AG04450 (cell line): ENCODE data around the gene PPP1R12C. TPM values are rescaled to one million over a fixed set of nuclear protein-coding genes. Genes with fewer than 3 reads are reported as not detected.

Experiments used
- CTCF ChIA-PET: fragments of 300-600, 350-600 bp; formaldehyde crosslinking; extraction: SDS; loops from one replicate; lab custom pipeline; 2022; ENCODE audit warnings: antibody characterized with exemption, inconsistent platforms; lab: Charles Lee
- POLR2A ChIA-PET: fragments of 350-600 bp; formaldehyde crosslinking; extraction: SDS; loops from one replicate; lab custom pipeline; 2021; ENCODE audit warnings: antibody characterized with exemption, inconsistent platforms; lab: Yijun Ruan, JAX
- DNase-seq: peaks from one replicate; pipeline ENCODE4 v3.0.0-alpha.2; 2011; ENCODE audit warnings: low read depth, low spot score
- H3K27ac ChIP-seq: one replicate; pipeline ENCODE4 v1.5.1; 2012; ENCODE audit warnings: low read depth, low read length, control low read depth
- H3K27me3 ChIP-seq: one replicate; pipeline ENCODE4 v1.6.0; 2012; ENCODE audit warnings: low read length; ENCODE audit not compliant: control insufficient read depth, insufficient read depth
- H3K4me3 ChIP-seq: 2 replicates; pipeline ENCODE4 v1.5.1; 2011; ENCODE audit warnings: mild to moderate bottlenecking, low read depth, low read length, control low read depth
- H3K9me3 ChIP-seq: 2 replicates; pipeline ENCODE4 v1.5.1; 2012; ENCODE audit warnings: low read length; ENCODE audit not compliant: control insufficient read depth, insufficient read depth
- polyA plus RNA-seq: library from polyadenylated mRNA; depleted of rRNA; stranded (reverse); fragments of >200 nt; gene quantifications from 2 replicates; pipeline ENCODE4 v1.2.3, GENCODE V29; 2011
- TF ChIP-seq, protein P1 (sequence below): IDR thresholded peaks from 2 replicates; pipeline ENCODE4 v1.5.1; 2011; ENCODE audit warnings: low read depth, low read length, control low read depth, inconsistent platforms

The PPP1R12C gene
- polyA plus RNA-seq, 1 experiment: 24.2 TPM

DNA sequence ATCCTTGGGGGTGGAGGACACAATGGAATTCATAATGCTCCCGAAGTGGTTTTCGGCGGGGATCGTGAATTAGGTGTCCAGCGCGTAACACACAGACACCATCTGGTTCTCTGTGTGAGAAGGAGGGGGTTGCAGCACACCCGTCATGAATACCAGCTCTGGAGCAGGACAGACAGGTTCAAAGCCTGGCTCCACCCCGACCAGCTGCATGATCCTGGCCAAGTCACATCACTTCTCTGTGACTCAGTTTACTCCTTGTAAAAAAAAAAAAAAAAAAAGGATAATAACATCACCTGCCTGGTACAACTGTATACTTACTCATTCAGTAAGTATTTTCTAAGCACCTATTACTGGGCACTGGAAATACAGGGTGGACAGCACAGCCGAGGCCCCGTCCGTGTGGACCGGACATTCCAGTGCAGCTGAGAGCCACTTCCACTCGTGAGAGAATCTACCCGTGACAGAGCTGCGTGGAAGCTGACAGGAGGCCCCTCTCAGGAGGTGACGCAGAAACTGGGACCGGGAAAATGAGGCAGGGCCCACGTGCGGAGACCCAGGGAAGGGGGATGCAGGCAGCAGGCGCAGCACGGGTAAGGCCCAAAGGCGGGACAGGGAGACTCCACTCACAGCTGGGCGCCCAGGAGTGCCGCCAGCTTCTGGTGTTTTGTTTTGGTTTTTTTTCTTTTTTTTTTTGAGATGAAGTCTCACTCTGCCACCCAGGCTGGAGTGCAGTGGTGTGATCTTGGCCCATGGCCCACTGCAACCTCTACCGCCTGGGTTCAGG, 66.5 kb downstream of the PPP1R12C start:
- TF ChIP-seq, protein P1, sequence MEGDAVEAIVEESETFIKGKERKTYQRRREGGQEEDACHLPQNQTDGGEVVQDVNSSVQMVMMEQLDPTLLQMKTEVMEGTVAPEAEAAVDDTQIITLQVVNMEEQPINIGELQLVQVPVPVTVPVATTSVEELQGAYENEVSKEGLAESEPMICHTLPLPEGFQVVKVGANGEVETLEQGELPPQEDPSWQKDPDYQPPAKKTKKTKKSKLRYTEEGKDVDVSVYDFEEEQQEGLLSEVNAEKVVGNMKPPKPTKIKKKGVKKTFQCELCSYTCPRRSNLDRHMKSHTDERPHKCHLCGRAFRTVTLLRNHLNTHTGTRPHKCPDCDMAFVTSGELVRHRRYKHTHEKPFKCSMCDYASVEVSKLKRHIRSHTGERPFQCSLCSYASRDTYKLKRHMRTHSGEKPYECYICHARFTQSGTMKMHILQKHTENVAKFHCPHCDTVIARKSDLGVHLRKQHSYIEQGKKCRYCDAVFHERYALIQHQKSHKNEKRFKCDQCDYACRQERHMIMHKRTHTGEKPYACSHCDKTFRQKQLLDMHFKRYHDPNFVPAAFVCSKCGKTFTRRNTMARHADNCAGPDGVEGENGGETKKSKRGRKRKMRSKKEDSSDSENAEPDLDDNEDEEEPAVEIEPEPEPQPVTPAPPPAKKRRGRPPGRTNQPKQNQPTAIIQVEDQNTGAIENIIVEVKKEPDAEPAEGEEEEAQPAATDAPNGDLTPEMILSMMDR: no peak
- H3K9me3 ChIP-seq: no peaks in the 10 kb centered on the region; the same call in 1 of the 2 replicates
- POLR2A ChIA-PET: no interaction called here
- CTCF ChIA-PET: no interaction called here
- no peak overlapping the region for H3K27ac ChIP-seq
- no peak for DNase-seq
- H3K4me3 ChIP-seq: no peak overlapping the region
- H3K27me3 ChIP-seq: no peaks in the 10 kb centered on the region

DNA sequence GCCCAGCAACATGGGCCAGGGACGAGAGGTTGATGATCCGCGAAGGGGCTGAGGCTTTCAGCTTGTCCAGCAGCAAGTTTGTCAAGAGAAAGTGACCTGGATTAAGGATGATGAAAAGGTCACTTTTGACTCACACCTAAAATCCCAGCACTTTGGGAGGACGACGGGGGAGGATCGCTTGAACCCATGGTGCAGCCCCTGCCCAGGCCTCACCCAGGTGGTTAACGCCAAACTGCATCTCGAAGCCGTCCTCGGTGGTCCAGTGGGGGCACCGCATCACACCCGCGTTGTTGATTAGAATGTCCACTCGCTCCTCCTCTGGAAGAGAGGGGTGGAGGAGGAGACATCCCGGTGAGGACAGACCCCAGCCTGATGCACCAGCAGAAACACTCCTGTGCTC, 69.0 kb downstream of the PPP1R12C start:
- TF ChIP-seq, protein P1: no peak
- ChIA-PET POLR2A (no interaction called here), CTCF (no interaction called here)
- DNase-seq: no peak
- no peaks in the 10 kb centered on the region for H3K27me3 ChIP-seq
- peaks cover 3% of the 10 kb centered on the region; the same call in 1 of the 2 replicates for H3K9me3 ChIP-seq
- no peak overlapping the region for H3K27ac ChIP-seq
- no peak overlapping the region for H3K4me3 ChIP-seq

DNA sequence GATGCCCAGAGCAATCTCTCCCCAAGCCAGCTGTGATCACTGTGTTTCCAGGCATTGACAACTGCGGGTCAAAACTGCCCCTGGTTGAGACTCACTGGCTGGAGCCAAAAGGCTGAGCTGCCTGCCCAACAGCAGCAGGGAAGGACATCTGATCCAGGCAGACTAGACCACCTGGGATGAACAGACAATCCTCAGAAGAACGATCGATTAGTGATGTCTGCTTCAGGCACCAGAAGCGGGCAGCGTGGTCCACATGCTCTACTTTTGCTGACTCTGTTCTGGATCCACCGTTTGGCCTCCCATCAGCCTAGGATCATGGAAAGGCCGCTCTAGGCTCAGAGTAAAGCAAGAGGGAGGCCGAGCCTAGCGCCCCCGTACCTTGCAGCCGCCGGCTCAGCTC, 69.5 kb downstream of the PPP1R12C start:
- ChIA-PET CTCF (no interaction called here), POLR2A (no interaction called here)
- no peak for DNase-seq
- TF ChIP-seq, protein P1: no peak
- no peak overlapping the region for H3K27ac ChIP-seq
- no peak overlapping the region for H3K4me3 ChIP-seq
- no peaks in the 10 kb centered on the region for H3K27me3 ChIP-seq
- peaks cover 3% of the 10 kb centered on the region; the same call in 1 of the 2 replicates for H3K9me3 ChIP-seq

DNA sequence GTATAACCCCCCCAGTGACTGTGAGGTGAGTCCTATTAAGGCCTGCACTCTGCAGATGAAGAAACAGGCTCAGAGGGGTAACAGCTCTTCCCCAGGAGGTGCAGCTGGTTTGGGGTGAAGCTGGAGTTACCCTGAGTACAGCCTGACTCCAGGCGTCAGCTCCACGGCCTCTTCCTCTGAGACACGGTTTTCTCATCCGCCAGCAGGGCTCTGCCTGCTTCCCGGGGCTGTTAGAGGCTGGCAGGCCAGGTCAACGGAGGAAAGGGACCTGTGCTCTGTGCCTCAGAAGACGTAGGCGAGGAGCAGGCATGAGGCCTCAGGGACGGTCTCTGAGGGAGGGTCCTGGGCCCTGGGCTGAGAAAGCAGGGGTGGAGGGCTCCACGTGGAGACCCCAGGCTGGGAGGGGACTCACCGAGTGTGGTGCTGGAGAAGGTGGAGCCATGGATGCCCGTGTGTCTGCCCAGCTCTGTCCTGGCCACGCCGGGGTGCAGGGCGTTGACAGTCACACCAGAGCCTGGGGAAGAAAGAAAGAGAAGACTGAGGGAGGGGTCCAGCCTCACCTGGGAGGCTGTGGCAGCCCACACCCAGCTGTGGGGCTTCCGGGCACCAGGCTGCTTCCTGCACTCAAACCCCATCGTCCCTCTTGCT, 70.3 kb downstream of the PPP1R12C start:
- ChIA-PET POLR2A (interaction anchor here (0.6 kb wide), 1 partner anchor 1263 kb away, joined by 3 read pairs; no protein-coding TSS in a partner anchor), CTCF (no interaction called here)
- TF ChIP-seq, protein P1: no peak
- no peaks in the 10 kb centered on the region for H3K27me3 ChIP-seq
- DNase-seq: no peak
- H3K9me3 ChIP-seq: peaks cover 3% of the 10 kb centered on the region; the same call in 1 of the 2 replicates
- no peak overlapping the region for H3K4me3 ChIP-seq
- no peak overlapping the region for H3K27ac ChIP-seq
